Measurements from ENCODE around the gene TENM4.
"Not testable (repeated sequence)": the region's sequence is repeated elsewhere in the genome, so short reads cannot be mapped to it uniquely, and the experiment has no call there.

Gene TENM4

GRCh38 chr11:78995171-78995570 is 445.7 kb downstream of the TENM4 start:
- no peak for DNase-seq

- no peak for DNase-seq
Measured at GRCh38 chr11:78993802-78994430, 446.9 kb downstream of the TENM4 start.

GRCh38 chr11:78991681-78992080 is 449.1 kb downstream of the TENM4 start:
- no peak for DNase-seq

- DNase-seq, result no peak
Measured at GRCh38 chr11:78990261-78990660, 450.6 kb downstream of the TENM4 start.

GRCh38 chr11:78987748-78988147 is 453.1 kb downstream of the TENM4 start:
- DNase-seq, result no peak

- no peak for DNase-seq
Measured at GRCh38 chr11:78986305-78986704, 454.5 kb downstream of the TENM4 start.

GRCh38 chr11:78985663-78986062 is 455.2 kb downstream of the TENM4 start:
- no peak for DNase-seq

GRCh38 chr11:78982473-78982872 is 458.4 kb downstream of the TENM4 start:
- peak; percentile 54 for DNase-seq

GRCh38 chr11:78981153-78981552 is 459.7 kb downstream of the TENM4 start:
- no peak for DNase-seq

- no peak for DNase-seq
Measured at GRCh38 chr11:78978831-78979230, 462.0 kb downstream of the TENM4 start.

- DNase-seq, result not testable (repeated sequence)
Measured at GRCh38 chr11:78977848-78978247, 463.0 kb downstream of the TENM4 start.

GRCh38 chr11:78977009-78977408 is 463.8 kb downstream of the TENM4 start:
- no peak for DNase-seq

GRCh38 chr11:78975081-78975480 is 465.7 kb downstream of the TENM4 start:
- DNase-seq, result no peak

- no peak for DNase-seq
Measured at GRCh38 chr11:78973876-78974275, 467.0 kb downstream of the TENM4 start.

GRCh38 chr11:78972590-78972989 is 468.2 kb downstream of the TENM4 start:
- DNase-seq, result no peak

- no peak for DNase-seq
Measured at GRCh38 chr11:78972177-78972576, 468.7 kb downstream of the TENM4 start.

- DNase-seq, result no peak
Measured at GRCh38 chr11:78967811-78968210, 473.0 kb downstream of the TENM4 start.

GRCh38 chr11:78965432-78965831 is 475.4 kb downstream of the TENM4 start:
- DNase-seq, result peak; percentile 32

GRCh38 chr11:78961937-78962701 is 478.7 kb downstream of the TENM4 start:
- peak; percentile 73 for DNase-seq

- DNase-seq, result no peak
Measured at GRCh38 chr11:78961247-78961646, 479.6 kb downstream of the TENM4 start.

GRCh38 chr11:78958444-78958843 is 482.4 kb downstream of the TENM4 start:
- no peak for DNase-seq

GRCh38 chr11:78957476-78958245 is 483.2 kb downstream of the TENM4 start:
- no peak for DNase-seq

GRCh38 chr11:78954696-78955095 is 486.1 kb downstream of the TENM4 start:
- peak; percentile 16 for DNase-seq

GRCh38 chr11:78954261-78954660 is 486.6 kb downstream of the TENM4 start:
- DNase-seq, result peak; percentile 7
